PC-9 (cell line): ENCODE data around the gene SULT1A3. TPM values are rescaled to one million over a fixed set of nuclear protein-coding genes. Genes with fewer than 3 reads are reported as not detected.
"Not testable (repeated sequence)": the region's sequence is repeated elsewhere in the genome, so short reads cannot be mapped to it uniquely, and the experiment has no call there.

ENCODE experiments used
- BruUV-seq: library from RNA; stranded (reverse); fragments of 400-500 nt; replicated peaks from 2 replicates; lab custom pipeline; 2021; lab: Mats Ljungman, UMichigan
- CTCF ChIA-PET: fragments of 300-600 bp; sonication (Branson Sonifier 250); formaldehyde crosslinking; loops from one replicate; lab custom pipeline; 2022; ENCODE audit warnings: antibody characterized with exemption; lab: Charles Lee
- POLR2A ChIA-PET: fragments of 300-600 bp; sonication (Branson Sonifier 250); formaldehyde crosslinking; loops from one replicate; lab custom pipeline; 2022; ENCODE audit warnings: antibody characterized with exemption; ENCODE audit not compliant: unreplicated experiment; lab: Charles Lee
- DNase-seq, 2 experiments: peaks; one replicate each; pipeline versions ENCODE4 v3.0.0 to v3.0.0-alpha.2; 2015 to 2022; ENCODE audit warnings: mixed read lengths in 1 of 2
- H2AFZ ChIP-seq: fragments of 200-600 bp; sonication (generic); 2 replicates; pipeline ENCODE4 v1.8.1; 2017; ENCODE audit warnings: antibody characterized with exemption
- H3F3A ChIP-seq: fragments of 200-600 bp; sonication (generic); 2 replicates; pipeline ENCODE4 v1.8.1; 2017; ENCODE audit warnings: antibody characterized with exemption, mild to moderate bottlenecking, low read depth; ENCODE audit not compliant: insufficient read depth
- H3K27ac ChIP-seq: fragments of 200-600 bp; sonication (generic); 2 replicates; pipeline ENCODE4 v1.6.1; 2016; ENCODE audit warnings: mixed run types
- H3K27me3 ChIP-seq: fragments of 200-600 bp; sonication (generic); 2 replicates; pipeline ENCODE4 v1.6.1; 2016; ENCODE audit warnings: low read depth, mixed run types; ENCODE audit not compliant: insufficient read depth
- H3K36me3 ChIP-seq: fragments of 200-600 bp; sonication (generic); 2 replicates; pipeline ENCODE4 v1.6.1; 2016; ENCODE audit warnings: low read depth, mixed run types
- H3K4me1 ChIP-seq: fragments of 200-600 bp; sonication (generic); replicated peaks from 2 replicates; pipeline ENCODE4 v1.6.1; 2016; ENCODE audit warnings: mixed run types; ENCODE audit not compliant: insufficient read depth
- H3K4me2 ChIP-seq: fragments of 200-600 bp; sonication (generic); 2 replicates; pipeline ENCODE4 v1.6.1; 2017; ENCODE audit warnings: mixed run types
- H3K4me3 ChIP-seq: fragments of 200-600 bp; sonication (generic); 2 replicates; pipeline ENCODE4 v1.6.1; 2016; ENCODE audit warnings: mixed run types
- H3K79me2 ChIP-seq: fragments of 200-600 bp; sonication (generic); 2 replicates; pipeline ENCODE4 v1.6.1; 2017; ENCODE audit warnings: low read depth, mixed run types
- H3K9me2 ChIP-seq: fragments of 200-600 bp; sonication (generic); 2 replicates; pipeline ENCODE4 v1.8.1; 2017; ENCODE audit warnings: mild to moderate bottlenecking; ENCODE audit not compliant: insufficient read depth
- H3K9me3 ChIP-seq: fragments of 200-600 bp; sonication (generic); 2 replicates; pipeline ENCODE4 v1.8.1; 2016; ENCODE audit warnings: low read depth; ENCODE audit not compliant: insufficient read depth
- H4K20me1 ChIP-seq: fragments of 200-600 bp; sonication (generic); 2 replicates; pipeline ENCODE4 v1.8.1; 2017; ENCODE audit not compliant: insufficient read depth
- intact Hi-C: fragments of 100-400 bp; cut with micrococcal nuclease; formaldehyde crosslinking; loops from one replicate; pipeline ENCODE4 v1.10.0; 2022; ENCODE audit not compliant: unreplicated experiment
- total RNA-seq: library from RNA; stranded (reverse); gene quantifications from 2 replicates; pipeline ENCODE4 v1.2.3, GENCODE V29; 2021

The SULT1A3 gene
- total RNA-seq, 1 experiment from 2014 or later = 103 TPM

GRCh38 chr16:30248379-30248778, 49.3 kb downstream of the SULT1A3 start, which contains the start of gene NPIPB13:
NPIPB13 (minus strand) TSS chr16:30248479; CDS start chr16:30245573, 2,906 bp downstream.
- H3K4me2 ChIP-seq, H3F3A ChIP-seq, CTCF ChIA-PET, BruUV-seq, POLR2A ChIA-PET, H3K9me3 ChIP-seq, H2AFZ ChIP-seq, H3K4me3 ChIP-seq, H3K27me3 ChIP-seq, H3K9me2 ChIP-seq, H3K36me3 ChIP-seq, H3K79me2 ChIP-seq, DNase-seq, H3K4me1 ChIP-seq, intact Hi-C loops, H4K20me1 ChIP-seq, H3K27ac ChIP-seq: not testable (repeated sequence)

Other genes with a start within 250 kb of the SULT1A3 start
- 141 and 203 TPM in 2 replicates for gene TMEM219, start 237.2 kb upstream of the SULT1A3 start, total RNA-seq
- gene TAOK2, start 225.4 kb upstream of the SULT1A3 start, total RNA-seq = 76.6 and 82.9 TPM in 2 replicates
- gene HIRIP3, start 203.6 kb upstream of the SULT1A3 start, total RNA-seq = 27.0 and 27.3 TPM in 2 replicates
- gene INO80E, start 203.0 kb upstream of the SULT1A3 start, total RNA-seq = 102 TPM in 2 replicates
- gene DOC2A, start 188.2 kb upstream of the SULT1A3 start, total RNA-seq = 11.0 and 11.3 TPM in 2 replicates
- not detected in 2 replicates for gene C16orf92, start 176.1 kb upstream of the SULT1A3 start, total RNA-seq
- 5.8 and 9.7 TPM in 2 replicates for gene TLCD3B, start 168.0 kb upstream of the SULT1A3 start, total RNA-seq
- 2,395 and 3,090 TPM in 2 replicates for gene ALDOA, start 133.5 kb upstream of the SULT1A3 start, total RNA-seq
- gene PPP4C, start 123.3 kb upstream of the SULT1A3 start, total RNA-seq = 246 and 268 TPM in 2 replicates
- 8.3 and 9.6 TPM in 2 replicates for gene TBX6, start 107.3 kb upstream of the SULT1A3 start, total RNA-seq
- gene YPEL3, start 103.0 kb upstream of the SULT1A3 start, total RNA-seq = 95.4 and 129 TPM in 2 replicates
- 27.5 and 32.1 TPM in 2 replicates for gene GDPD3, start 85.7 kb upstream of the SULT1A3 start, total RNA-seq
- 113 and 133 TPM in 2 replicates for gene MAPK3, start 76.0 kb upstream of the SULT1A3 start, total RNA-seq
- gene CORO1A, start 15.7 kb upstream of the SULT1A3 start, total RNA-seq = 7.9 and 12.2 TPM in 2 replicates
- gene BOLA2B, start 5.6 kb upstream of the SULT1A3 start, total RNA-seq = 258 and 379 TPM in 2 replicates
- gene SLX1A, start 5.4 kb upstream of the SULT1A3 start, total RNA-seq = 100 and 252 TPM in 2 replicates
- 24.6 and 30.6 TPM in 2 replicates for gene NPIPB13, start 49.2 kb downstream of the SULT1A3 start, total RNA-seq
- 84.6 TPM in 2 replicates for gene CD2BP2, start 156.1 kb downstream of the SULT1A3 start, total RNA-seq
- gene TBC1D10B, start 171.2 kb downstream of the SULT1A3 start, total RNA-seq = 85.0 and 90.8 TPM in 2 replicates
- gene MYL11, start 175.5 kb downstream of the SULT1A3 start, total RNA-seq = 1.4 and 2.6 TPM in 2 replicates
- 6.7 and 7.6 TPM in 2 replicates for gene SEPTIN1, start 183.3 kb downstream of the SULT1A3 start, total RNA-seq
- gene ZNF48, start 196.2 kb downstream of the SULT1A3 start, total RNA-seq = 20.1 and 25.9 TPM in 2 replicates
- gene ZNF771, start 208.4 kb downstream of the SULT1A3 start, total RNA-seq = 19.0 and 21.9 TPM in 2 replicates
- 80.4 and 109 TPM in 2 replicates for gene DCTPP1, start 230.8 kb downstream of the SULT1A3 start, total RNA-seq
- gene SEPHS2, start 246.6 kb downstream of the SULT1A3 start, total RNA-seq = 66.8 and 67.2 TPM in 2 replicates